Fibroblast of pulmonary artery (primary cell): ENCODE data around the gene PICK1.

ENCODE experiments used
- DNase-seq: peaks from one replicate; pipeline ENCODE4 v3.0.0-alpha.2; 2010; ENCODE audit warnings: low read depth
- H3K4me3 ChIP-seq: replicated peaks from 2 replicates; pipeline ENCODE4 v1.5.1; 2011; ENCODE audit warnings: low read depth, mild to moderate bottlenecking, control low read depth, low read length, moderate library complexity
- CTCF ChIP-seq: IDR thresholded peaks from 2 replicates; pipeline ENCODE4 v1.5.1; 2011; ENCODE audit warnings: mild to moderate bottlenecking, control low read depth, low read length, inconsistent platforms; ENCODE audit errors: missing control alignments

The PICK1 gene

GRCh38 chr22:38082986-38083710, 25.9 kb downstream of the PICK1 start:
- TF ChIP-seq CTCF, result no peak
- no peak overlapping the region for H3K4me3 ChIP-seq
- DNase-seq, result no peak

- TF ChIP-seq CTCF, result no peak
- no peak for DNase-seq
- H3K4me3 ChIP-seq, result no peak within 1 kb of the TSS
Measured at GRCh38 chr22:38083931-38084631, 26.9 kb downstream of the PICK1 start, which contains the start of gene SLC16A8. TSS of gene SLC16A8 (minus strand) at chr22:38084184. CDS start at chr22:38082873, 1,311 bp downstream.

GRCh38 chr22:38085056-38085455, 27.9 kb downstream of the PICK1 start:
- DNase-seq, result no peak
- no peak overlapping the region for H3K4me3 ChIP-seq
- TF ChIP-seq CTCF, result no peak

- no peak for TF ChIP-seq CTCF
- no peak for DNase-seq
- H3K4me3 ChIP-seq, result no peak overlapping the region
Measured at GRCh38 chr22:38085501-38085900, 28.3 kb downstream of the PICK1 start.

GRCh38 chr22:38086001-38086845, 29.0 kb downstream of the PICK1 start:
- no peak for DNase-seq
- H3K4me3 ChIP-seq, result no peak overlapping the region
- no peak for TF ChIP-seq CTCF

GRCh38 chr22:38086942-38087341, 29.7 kb downstream of the PICK1 start:
- no peak for DNase-seq
- no peak for TF ChIP-seq CTCF
- no peak overlapping the region for H3K4me3 ChIP-seq
